GM08714 (cell line): ENCODE data around the gene ASCL2.
"Not testable (repeated sequence)": the region's sequence is repeated elsewhere in the genome, so short reads cannot be mapped to it uniquely, and the experiment has no call there.

Experiments used
- H3K4me3 ChIP-seq: fragments of 200-500 bp; sonication (Bioruptor generic); 2 replicates; pipeline ENCODE4 v1.5.1; 2014; ENCODE audit warnings: mild to moderate bottlenecking, low read length, inconsistent platforms
- ZNF274 ChIP-seq: IDR thresholded peaks from 2 replicates; pipeline ENCODE4 v1.6.1; 2012; ENCODE audit warnings: mild to moderate bottlenecking, low read depth, low read length

The ASCL2 gene

GRCh38 chr11:2296913-2297622 is 26.7 kb upstream of the ASCL2 start:
- H3K4me3 ChIP-seq, result no peak overlapping the region
- no peak for TF ChIP-seq ZNF274

DNA sequence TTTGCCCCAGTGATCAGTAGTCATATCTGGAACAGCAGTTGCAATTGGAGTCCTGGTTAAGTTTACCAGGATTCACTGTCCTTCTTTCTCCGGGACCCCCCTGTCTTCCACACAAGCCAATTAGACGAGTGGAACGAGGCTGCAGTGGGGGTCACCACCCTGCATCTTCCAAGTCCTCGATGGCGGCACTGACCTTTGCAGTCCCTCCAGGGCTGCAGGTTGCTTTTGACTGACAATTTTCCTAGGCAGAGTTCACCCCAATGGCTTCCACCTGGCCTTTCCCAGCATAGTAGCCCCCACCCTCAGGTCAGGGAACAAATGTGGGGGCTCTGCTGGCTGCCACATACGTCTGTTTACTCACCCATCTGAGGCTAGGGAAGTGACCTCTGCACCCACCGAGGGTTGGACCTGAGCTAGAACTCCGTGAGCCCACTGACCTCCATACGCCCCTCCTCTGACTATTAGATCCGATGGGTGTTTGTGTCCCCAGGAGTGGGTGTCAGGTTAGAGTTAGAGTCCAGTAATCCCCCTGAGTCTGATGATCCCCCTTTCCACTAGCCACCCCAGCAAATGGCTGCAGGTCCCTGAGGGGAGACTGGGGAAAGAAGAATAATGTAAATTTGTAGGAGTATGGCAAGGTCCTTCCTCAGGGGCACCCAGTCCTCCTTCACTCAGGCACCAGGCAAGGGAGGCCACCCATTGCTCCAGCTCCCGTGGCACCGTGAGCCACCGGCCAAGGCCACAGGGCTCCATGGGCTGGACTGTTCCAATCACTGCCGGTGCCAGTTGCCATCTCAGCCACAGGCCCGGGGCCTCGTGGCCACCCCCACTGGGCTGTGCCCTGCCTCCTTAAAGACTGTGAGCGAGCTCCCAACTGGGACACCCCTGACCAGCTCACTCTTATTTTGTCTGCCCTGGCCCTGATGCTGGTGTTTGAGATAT is 25.9 kb upstream of the ASCL2 start:
- TF ChIP-seq ZNF274, result no peak
- no peak overlapping the region for H3K4me3 ChIP-seq

- H3K4me3 ChIP-seq, result no peak overlapping the region
- TF ChIP-seq ZNF274, result no peak
These were observed 24.5 kb upstream of the ASCL2 start for GRCh38 chr11:2294926-2295290.

DNA sequence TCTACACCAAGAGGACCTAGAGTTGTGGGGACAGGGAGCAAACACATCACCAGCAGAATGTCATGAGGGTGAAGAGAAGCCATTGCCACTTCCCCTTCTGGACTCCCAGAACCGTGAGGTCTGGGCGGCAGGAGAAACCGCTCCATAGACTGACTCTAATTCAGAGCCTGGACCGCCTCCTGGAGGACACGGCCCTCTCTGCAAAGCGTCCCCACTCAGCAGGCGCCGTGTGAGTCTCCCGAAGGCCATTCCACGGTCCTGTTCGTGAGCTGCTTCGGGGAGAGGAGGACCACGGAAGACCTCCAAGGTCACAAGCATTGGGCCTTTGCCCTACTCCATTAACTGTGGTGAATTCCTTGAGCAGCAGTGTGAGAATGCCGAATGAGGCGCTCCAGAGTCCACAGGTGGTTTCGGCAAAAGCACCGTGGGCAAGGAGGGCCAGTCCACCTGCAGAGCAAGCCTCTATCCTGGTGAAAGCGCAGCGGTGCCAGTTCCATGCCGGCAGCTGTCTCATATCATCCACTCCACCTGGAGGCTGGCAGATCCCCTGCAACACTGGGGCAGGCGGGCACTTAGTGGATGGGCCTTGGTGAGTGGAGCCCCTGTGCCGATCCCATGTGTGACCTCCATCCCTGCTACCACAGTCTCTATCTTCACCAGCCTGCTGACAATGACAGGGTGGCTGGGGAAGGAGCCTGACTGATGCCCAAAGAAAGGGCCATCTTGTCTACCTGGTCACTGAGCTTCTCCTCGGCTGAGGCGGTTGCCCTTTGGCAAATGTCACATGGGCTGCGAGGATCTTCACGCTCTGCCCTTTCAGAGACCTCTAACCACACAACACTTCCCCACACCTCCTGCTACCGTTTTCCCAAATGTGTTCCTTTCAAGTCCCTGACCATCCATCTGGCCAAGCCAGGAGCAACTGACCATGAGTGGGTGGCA is 23.9 kb upstream of the ASCL2 start:
- TF ChIP-seq ZNF274, result no peak

GRCh38 chr11:2293531-2293971 is 23.2 kb upstream of the ASCL2 start:
- no peak overlapping the region for H3K4me3 ChIP-seq
- no peak for TF ChIP-seq ZNF274

More for the DNA sequence above, 23.9 kb upstream of the ASCL2 start:
- H3K4me3 ChIP-seq, result no peak overlapping the region

GRCh38 chr11:2290351-2290841 is 20.0 kb upstream of the ASCL2 start:
- no peak for TF ChIP-seq ZNF274
- no peak overlapping the region for H3K4me3 ChIP-seq

- H3K4me3 ChIP-seq, result no peak overlapping the region
- TF ChIP-seq ZNF274, result no peak
These were observed 19.5 kb upstream of the ASCL2 start for GRCh38 chr11:2289859-2290258.

DNA sequence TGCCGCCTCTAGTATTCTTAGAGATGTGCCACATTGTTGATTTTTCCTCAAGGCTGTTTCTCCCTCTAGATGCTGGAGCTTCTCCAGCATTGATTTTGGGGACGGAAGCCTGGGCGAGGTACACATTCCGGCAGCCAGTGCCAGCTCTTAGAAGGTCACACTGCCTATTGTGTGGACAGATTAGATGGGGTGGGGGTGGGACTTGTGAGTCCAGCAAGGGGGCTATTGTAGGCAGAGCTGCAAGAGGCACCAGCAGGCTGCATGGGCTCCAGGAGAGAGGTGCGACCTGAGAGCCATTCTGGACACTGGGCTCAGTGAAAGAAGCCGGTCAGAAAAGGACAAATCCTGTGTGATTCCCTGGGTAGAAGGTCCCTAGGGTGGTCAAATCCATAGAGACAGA is 19.0 kb upstream of the ASCL2 start:
- no peak for TF ChIP-seq ZNF274
- no peak overlapping the region for H3K4me3 ChIP-seq

DNA sequence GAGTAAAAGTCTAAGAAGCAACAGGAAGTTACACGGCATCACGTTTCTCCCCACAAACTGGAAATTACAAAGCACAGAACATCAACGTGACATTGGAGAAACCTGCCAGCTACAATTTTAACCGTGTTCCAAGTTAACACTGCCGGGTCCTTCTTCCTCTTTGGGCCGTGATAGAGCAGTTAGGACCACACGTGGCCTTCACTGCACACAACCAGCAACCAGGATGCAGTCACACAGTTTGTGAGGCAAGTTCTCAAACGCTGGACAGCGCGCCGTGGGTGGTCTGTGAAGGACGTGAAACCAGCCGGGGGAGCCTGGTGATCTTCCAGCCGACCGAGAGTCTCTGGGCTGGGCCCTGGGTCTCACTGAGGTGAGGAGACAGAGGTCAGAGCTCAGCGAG is 16.7 kb upstream of the ASCL2 start:
- H3K4me3 ChIP-seq, result no peak overlapping the region
- no peak for TF ChIP-seq ZNF274

- H3K4me3 ChIP-seq, result not testable (repeated sequence)
These were observed 16.0 kb upstream of the ASCL2 start for GRCh38 chr11:2286350-2286749.

GRCh38 chr11:2280208-2280607 is 9.8 kb upstream of the ASCL2 start:
- no peak overlapping the region for H3K4me3 ChIP-seq
- TF ChIP-seq ZNF274, result no peak

- TF ChIP-seq ZNF274, result no peak
- no peak overlapping the region for H3K4me3 ChIP-seq
These were observed 7.6 kb upstream of the ASCL2 start for GRCh38 chr11:2277933-2278523.

- no peak overlapping the region for H3K4me3 ChIP-seq
- no peak for TF ChIP-seq ZNF274
These were observed 6.6 kb upstream of the ASCL2 start for GRCh38 chr11:2277008-2277346.
